Muscle of back (tissue), 11 donors: ENCODE measurements around the gene OR2A7. TPM values are rescaled to one million over a fixed set of nuclear protein-coding genes. Genes with fewer than 3 reads are reported as not detected.
"Not testable (repeated sequence)": the region's sequence is repeated elsewhere in the genome, so short reads cannot be mapped to it uniquely, and the experiment has no call there.

ENCODE experiments used
- DNase-seq, 3 donors: peaks; one replicate each; pipeline versions ENCODE4 v3.0.0 to v3.0.0-alpha.2; 2013
- polyA plus RNA-seq, 10 donors: library from polyadenylated mRNA; unstranded; fragments of 120-200 nt; gene quantifications; one replicate each; pipeline ENCODE4 v1.2.1, GENCODE V29; 2013; ENCODE audit not compliant: insufficient read length in 10 of 10

Gene OR2A7
- polyA plus RNA-seq, 10 donors, result 0.20 to 2.7 (median 1.5) TPM

- DNase-seq, result no peak
These were observed 8.5 kb downstream of the OR2A7 start for GRCh38 chr7:144256112-144256511.

GRCh38 chr7:144255471-144255897 is 9.1 kb downstream of the OR2A7 start:
- DNase-seq, result no peak

GRCh38 chr7:144252307-144252706 is 12.3 kb downstream of the OR2A7 start:
- not testable (repeated sequence) for DNase-seq

GRCh38 chr7:144247674-144248330 is 16.8 kb downstream of the OR2A7 start:
- not testable (repeated sequence) for DNase-seq

GRCh38 chr7:144246967-144247366 is 17.6 kb downstream of the OR2A7 start:
- not testable (repeated sequence) for DNase-seq

- not testable (repeated sequence) for DNase-seq
These were observed 19.2 kb downstream of the OR2A7 start for GRCh38 chr7:144245372-144245771.

GRCh38 chr7:144239365-144239764 is 25.2 kb downstream of the OR2A7 start, which contains the start of gene OR2A42:
Gene OR2A42 (minus strand): TSS chr7:144239605. CDS start chr7:144232843, 6,762 bp downstream.
- DNase-seq, result not testable (repeated sequence)

GRCh38 chr7:144238530-144239082 is 26.0 kb downstream of the OR2A7 start:
- DNase-seq, result not testable (repeated sequence)

- DNase-seq, result not testable (repeated sequence)
These were observed 31.6 kb downstream of the OR2A7 start for GRCh38 chr7:144233039-144233438.

- not testable (repeated sequence) for DNase-seq
These were observed 33.6 kb downstream of the OR2A7 start for GRCh38 chr7:144231027-144231426.

- not testable (repeated sequence) for DNase-seq
These were observed 35.8 kb downstream of the OR2A7 start for GRCh38 chr7:144228810-144229209.

- not testable (repeated sequence) for DNase-seq
These were observed 37.7 kb downstream of the OR2A7 start for GRCh38 chr7:144226866-144227265.

- DNase-seq, result not testable (repeated sequence)
These were observed 40.9 kb downstream of the OR2A7 start for GRCh38 chr7:144223675-144224074.

- not testable (repeated sequence) for DNase-seq
These were observed 44.1 kb downstream of the OR2A7 start for GRCh38 chr7:144220531-144220930.

- not testable (repeated sequence) for DNase-seq
These were observed 45.4 kb downstream of the OR2A7 start for GRCh38 chr7:144219149-144219548.

- not testable (repeated sequence) for DNase-seq
These were observed 46.0 kb downstream of the OR2A7 start for GRCh38 chr7:144218581-144218980.

GRCh38 chr7:144217200-144217599 is 47.4 kb downstream of the OR2A7 start:
- DNase-seq, result not testable (repeated sequence)

Other genes with a start within 250 kb of the OR2A7 start
- under 1 TPM in 4 of 10 donors, not detected in 6; 0.01 to 0.09 (median 0.04) TPM for gene OR2A5, start 215.8 kb downstream of the OR2A7 start, polyA plus RNA-seq
- under 1 TPM in 1 of 10 donors, not detected in 9; 0.16 TPM for gene OR2A25, start 195.0 kb downstream of the OR2A7 start, polyA plus RNA-seq
- gene OR2A12, start 178.5 kb downstream of the OR2A7 start, polyA plus RNA-seq, result under 1 TPM in 1 of 10 donors, not detected in 9; 0.05 TPM
- gene OR2A2, start 155.2 kb downstream of the OR2A7 start, polyA plus RNA-seq, result not detected
- gene OR2A14, start 141.6 kb downstream of the OR2A7 start, polyA plus RNA-seq, result not detected
- 1 to 10 TPM in 3 of 10 donors, under 1 TPM in 5, not detected in 2; 0.59 to 1.9 (median 0.75) TPM for gene CTAGE4, start 81.3 kb downstream of the OR2A7 start, polyA plus RNA-seq
- 1 to 10 TPM in 9 of 10 donors, under 1 TPM in 1; 0.72 to 3.1 (median 1.9) TPM for gene ARHGEF35, start 69.0 kb downstream of the OR2A7 start, polyA plus RNA-seq
- gene OR2A42, start 25.2 kb downstream of the OR2A7 start, polyA plus RNA-seq, result under 1 TPM; 0.19 to 0.85 (median 0.37) TPM
- gene CTAGE8, start 4.5 kb upstream of the OR2A7 start, polyA plus RNA-seq, result 1 to 10 TPM in 3 of 10 donors, under 1 TPM in 5, not detected in 2; 0.11 to 1.6 (median 0.75) TPM
- gene OR2A1, start 47.6 kb upstream of the OR2A7 start, polyA plus RNA-seq, result under 1 TPM; 0.19 to 0.63 (median 0.39) TPM
- 1 to 10 TPM; 1.6 to 5.5 (median 2.4) TPM for gene ARHGEF5, start 90.6 kb upstream of the OR2A7 start, polyA plus RNA-seq
- gene NOBOX, start 138.9 kb upstream of the OR2A7 start, polyA plus RNA-seq, result under 1 TPM in 2 of 10 donors, not detected in 8; 0.23 to 0.50 TPM